AG09319 (cell line): Measurements from ENCODE around the gene SMIM23.

ENCODE experiments used
- DNase-seq: peaks from one replicate; pipeline ENCODE4 v3.0.0-alpha.2; 2010; ENCODE audit warnings: low read depth; ENCODE audit errors: extremely low read depth
- TF ChIP-seq, protein P1 (sequence below): IDR thresholded peaks from 2 replicates; pipeline ENCODE4 v1.5.1; 2011; ENCODE audit warnings: low read depth, mild to moderate bottlenecking, inconsistent platforms, low read length, moderate library complexity

Gene SMIM23

DNA sequence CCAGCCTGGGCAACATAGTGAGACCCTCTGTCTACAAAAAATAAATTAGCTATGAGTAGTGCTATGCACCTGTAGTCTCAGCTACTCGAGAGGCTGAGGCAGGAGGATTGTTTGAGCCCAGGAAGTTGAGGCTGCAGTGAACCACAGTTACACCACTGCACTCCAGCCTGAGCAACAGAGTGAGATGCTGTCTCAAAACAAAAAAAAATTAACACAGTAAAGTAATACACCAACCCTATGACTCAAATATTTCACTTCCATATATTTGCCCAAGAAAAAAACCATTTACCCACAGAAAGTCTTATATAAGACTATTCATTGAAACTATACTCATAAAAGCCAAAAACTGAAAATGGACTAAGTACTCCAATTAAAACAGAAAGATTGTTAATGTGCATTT is 16.2 kb downstream of the SMIM23 start:
- no peak for DNase-seq
- TF ChIP-seq, protein P1, sequence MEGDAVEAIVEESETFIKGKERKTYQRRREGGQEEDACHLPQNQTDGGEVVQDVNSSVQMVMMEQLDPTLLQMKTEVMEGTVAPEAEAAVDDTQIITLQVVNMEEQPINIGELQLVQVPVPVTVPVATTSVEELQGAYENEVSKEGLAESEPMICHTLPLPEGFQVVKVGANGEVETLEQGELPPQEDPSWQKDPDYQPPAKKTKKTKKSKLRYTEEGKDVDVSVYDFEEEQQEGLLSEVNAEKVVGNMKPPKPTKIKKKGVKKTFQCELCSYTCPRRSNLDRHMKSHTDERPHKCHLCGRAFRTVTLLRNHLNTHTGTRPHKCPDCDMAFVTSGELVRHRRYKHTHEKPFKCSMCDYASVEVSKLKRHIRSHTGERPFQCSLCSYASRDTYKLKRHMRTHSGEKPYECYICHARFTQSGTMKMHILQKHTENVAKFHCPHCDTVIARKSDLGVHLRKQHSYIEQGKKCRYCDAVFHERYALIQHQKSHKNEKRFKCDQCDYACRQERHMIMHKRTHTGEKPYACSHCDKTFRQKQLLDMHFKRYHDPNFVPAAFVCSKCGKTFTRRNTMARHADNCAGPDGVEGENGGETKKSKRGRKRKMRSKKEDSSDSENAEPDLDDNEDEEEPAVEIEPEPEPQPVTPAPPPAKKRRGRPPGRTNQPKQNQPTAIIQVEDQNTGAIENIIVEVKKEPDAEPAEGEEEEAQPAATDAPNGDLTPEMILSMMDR, result no peak

DNA sequence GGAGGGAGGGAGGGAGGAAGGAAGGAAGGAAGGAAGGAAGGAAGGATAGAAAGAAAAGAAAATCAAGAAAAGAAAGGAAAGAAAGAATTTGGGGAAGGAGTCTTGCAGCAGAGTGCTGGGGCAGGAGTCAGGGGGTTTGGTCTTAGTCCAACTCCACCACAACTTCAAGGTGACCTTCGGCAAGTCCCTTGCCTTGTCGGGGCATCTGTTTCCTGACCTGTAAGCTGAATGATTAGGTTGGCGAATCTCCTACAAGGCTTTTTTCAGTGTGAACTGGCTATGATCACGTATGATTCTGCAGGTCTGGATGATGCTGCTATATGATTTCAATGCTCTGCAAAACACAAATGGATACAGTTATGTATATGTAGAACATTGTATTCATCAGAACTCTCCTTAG is 20.1 kb downstream of the SMIM23 start:
- DNase-seq, result no peak
- TF ChIP-seq, protein P1, result no peak

GRCh38 chr5:171806976-171807747 is 21.5 kb downstream of the SMIM23 start:
- TF ChIP-seq, protein P1, result no peak
- no peak for DNase-seq

DNA sequence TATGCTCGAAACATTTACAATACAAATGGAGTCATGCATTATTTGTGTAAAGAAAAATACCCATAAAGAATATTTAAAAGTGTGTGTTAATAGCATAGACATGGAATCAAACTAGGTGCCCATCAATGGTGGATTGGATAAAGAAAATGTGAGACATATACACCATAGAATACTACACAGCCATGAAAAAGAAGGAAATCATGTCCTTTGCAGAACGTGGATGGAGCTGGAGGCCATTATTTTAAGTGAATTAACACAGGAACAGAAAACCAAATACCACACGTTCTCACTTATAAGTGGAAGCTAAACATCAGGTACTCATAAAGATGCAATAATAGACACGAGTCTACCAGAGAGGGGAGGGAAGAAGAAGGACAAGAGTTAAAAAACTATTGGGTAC is 22.8 kb downstream of the SMIM23 start:
- TF ChIP-seq, protein P1, result no peak
- no peak for DNase-seq

- DNase-seq, result no peak
- TF ChIP-seq, protein P1, result no peak
Measured at GRCh38 chr5:171808951-171809350, 23.3 kb downstream of the SMIM23 start.

DNA sequence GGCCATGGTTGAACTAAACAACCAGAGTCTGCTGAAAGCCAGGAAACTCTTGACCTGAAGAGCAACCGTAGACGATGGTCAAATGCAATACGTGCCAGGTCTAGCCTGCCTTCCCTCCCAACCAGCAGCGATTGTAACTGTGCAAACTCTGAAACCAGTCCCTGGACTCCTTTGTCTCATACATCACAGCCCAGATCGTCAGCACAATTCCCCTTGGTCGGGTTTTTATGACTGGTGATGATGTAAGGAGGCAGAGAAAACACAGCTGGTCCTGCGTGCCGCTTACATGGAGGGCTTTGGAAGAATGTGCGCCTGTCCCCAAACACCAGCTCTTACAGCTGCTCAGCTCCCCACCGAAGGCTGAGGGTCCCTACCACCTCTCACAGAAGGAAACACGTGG is 24.6 kb downstream of the SMIM23 start:
- DNase-seq, result no peak
- TF ChIP-seq, protein P1, result no peak

DNA sequence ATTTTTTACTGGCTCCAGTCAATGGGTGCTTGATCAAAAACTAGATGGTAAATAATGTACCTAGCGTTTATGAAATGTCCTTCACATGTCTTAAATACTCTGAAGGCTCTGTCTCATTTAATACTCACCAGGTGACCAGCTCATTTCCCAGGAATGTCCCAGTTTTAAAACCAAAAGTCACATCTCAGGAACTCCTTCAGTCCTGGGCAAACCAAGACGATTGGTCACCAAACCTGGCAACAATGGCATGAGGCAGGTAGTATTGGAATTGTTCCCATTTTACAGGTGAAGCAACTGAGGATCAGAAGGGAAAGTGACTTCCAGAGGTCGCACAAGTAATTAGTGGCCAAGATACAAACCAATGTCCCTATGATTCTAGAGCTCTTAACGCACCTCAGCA is 27.7 kb downstream of the SMIM23 start:
- TF ChIP-seq, protein P1, result no peak
- DNase-seq, result no peak
